ENCODE results near the gene LY86. TPM values are rescaled to one million over a fixed set of nuclear protein-coding genes. Genes with fewer than 3 reads are reported as not detected.

Gene LY86
- polyA plus RNA-seq, 1 donor from 2014 or later = not detected

DNA sequence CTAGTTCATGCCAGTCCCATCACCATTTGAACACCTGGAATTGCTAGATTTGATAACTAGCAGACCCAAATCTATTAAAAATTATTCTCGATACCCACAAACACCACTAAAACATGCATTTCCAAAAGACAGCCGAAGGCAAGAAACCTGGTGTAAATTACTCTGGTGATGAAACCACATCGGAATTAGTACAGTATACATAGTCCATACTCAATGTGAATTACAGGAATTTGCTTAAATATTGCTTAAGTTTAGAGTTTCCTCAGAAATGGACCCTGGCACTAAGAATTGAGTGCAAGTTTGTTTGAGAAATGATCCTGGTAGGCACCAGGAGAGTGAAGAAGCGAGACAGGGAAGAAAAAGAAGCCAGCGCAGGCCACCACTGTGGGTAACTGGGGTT, 13.7 kb downstream of the LY86 start:
- Histone ChIP-seq H3K9ac (ENCODE audit: low read length) (no peak overlapping the region), H3K9me3 (ENCODE audit: low read length) (no peaks in the 10 kb centered on the region), H3K4me3 (ENCODE audit: low read length) (no peak overlapping the region), H3K79me2 (replicated peaks; ENCODE audit: insufficient read depth, low read length) (no peaks in the 10 kb centered on the region), H3K27me3 (ENCODE audit: insufficient read depth, low read depth, low read length) (no peaks in the 10 kb centered on the region), H4K20me1 (ENCODE audit: insufficient read depth) (no peaks in the 10 kb centered on the region), H3K4me2 (ENCODE audit: low read length) (no peak overlapping the region), H3F3A (ENCODE audit: insufficient read depth, low read length, poor library complexity, severe bottlenecking) (no peaks in the 10 kb centered on the region), H2AFZ (ENCODE audit: low read depth, low read length) (no peak overlapping the region), H3K36me3 (ENCODE audit: insufficient read depth, low read length) (no peaks in the 10 kb centered on the region), H3K9me2 (ENCODE audit: insufficient read depth, low read length) (no peaks in the 10 kb centered on the region), H3K27ac (ENCODE audit: low read length) (no peak overlapping the region)
- TF ChIP-seq TAF1 (IDR thresholded peaks at IDR 0.05; ENCODE audit: low read depth) (no peak), POLR2AphosphoS5 (IDR thresholded peaks at IDR 0.05) (no peak), SMC3 (conservative IDR thresholded peaks at IDR 0.05; ENCODE audit: poor library complexity) (no peak), RAD21 (conservative IDR thresholded peaks at IDR 0.05) (no peak), EZH2 (IDR thresholded peaks at IDR 0.05; ENCODE audit: borderline replicate concordance, insufficient read depth, low read length, poor library complexity, severe bottlenecking) (no peak)
- TF ChIP-seq, protein P1, sequence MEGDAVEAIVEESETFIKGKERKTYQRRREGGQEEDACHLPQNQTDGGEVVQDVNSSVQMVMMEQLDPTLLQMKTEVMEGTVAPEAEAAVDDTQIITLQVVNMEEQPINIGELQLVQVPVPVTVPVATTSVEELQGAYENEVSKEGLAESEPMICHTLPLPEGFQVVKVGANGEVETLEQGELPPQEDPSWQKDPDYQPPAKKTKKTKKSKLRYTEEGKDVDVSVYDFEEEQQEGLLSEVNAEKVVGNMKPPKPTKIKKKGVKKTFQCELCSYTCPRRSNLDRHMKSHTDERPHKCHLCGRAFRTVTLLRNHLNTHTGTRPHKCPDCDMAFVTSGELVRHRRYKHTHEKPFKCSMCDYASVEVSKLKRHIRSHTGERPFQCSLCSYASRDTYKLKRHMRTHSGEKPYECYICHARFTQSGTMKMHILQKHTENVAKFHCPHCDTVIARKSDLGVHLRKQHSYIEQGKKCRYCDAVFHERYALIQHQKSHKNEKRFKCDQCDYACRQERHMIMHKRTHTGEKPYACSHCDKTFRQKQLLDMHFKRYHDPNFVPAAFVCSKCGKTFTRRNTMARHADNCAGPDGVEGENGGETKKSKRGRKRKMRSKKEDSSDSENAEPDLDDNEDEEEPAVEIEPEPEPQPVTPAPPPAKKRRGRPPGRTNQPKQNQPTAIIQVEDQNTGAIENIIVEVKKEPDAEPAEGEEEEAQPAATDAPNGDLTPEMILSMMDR (IDR thresholded peaks at IDR 0.05; ENCODE audit: poor library complexity, severe bottlenecking) = no peak
- TF ChIP-seq, protein P2, sequence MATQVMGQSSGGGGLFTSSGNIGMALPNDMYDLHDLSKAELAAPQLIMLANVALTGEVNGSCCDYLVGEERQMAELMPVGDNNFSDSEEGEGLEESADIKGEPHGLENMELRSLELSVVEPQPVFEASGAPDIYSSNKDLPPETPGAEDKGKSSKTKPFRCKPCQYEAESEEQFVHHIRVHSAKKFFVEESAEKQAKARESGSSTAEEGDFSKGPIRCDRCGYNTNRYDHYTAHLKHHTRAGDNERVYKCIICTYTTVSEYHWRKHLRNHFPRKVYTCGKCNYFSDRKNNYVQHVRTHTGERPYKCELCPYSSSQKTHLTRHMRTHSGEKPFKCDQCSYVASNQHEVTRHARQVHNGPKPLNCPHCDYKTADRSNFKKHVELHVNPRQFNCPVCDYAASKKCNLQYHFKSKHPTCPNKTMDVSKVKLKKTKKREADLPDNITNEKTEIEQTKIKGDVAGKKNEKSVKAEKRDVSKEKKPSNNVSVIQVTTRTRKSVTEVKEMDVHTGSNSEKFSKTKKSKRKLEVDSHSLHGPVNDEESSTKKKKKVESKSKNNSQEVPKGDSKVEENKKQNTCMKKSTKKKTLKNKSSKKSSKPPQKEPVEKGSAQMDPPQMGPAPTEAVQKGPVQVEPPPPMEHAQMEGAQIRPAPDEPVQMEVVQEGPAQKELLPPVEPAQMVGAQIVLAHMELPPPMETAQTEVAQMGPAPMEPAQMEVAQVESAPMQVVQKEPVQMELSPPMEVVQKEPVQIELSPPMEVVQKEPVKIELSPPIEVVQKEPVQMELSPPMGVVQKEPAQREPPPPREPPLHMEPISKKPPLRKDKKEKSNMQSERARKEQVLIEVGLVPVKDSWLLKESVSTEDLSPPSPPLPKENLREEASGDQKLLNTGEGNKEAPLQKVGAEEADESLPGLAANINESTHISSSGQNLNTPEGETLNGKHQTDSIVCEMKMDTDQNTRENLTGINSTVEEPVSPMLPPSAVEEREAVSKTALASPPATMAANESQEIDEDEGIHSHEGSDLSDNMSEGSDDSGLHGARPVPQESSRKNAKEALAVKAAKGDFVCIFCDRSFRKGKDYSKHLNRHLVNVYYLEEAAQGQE (IDR thresholded peaks at IDR 0.05; ENCODE audit: borderline replicate concordance) = no peak

DNA sequence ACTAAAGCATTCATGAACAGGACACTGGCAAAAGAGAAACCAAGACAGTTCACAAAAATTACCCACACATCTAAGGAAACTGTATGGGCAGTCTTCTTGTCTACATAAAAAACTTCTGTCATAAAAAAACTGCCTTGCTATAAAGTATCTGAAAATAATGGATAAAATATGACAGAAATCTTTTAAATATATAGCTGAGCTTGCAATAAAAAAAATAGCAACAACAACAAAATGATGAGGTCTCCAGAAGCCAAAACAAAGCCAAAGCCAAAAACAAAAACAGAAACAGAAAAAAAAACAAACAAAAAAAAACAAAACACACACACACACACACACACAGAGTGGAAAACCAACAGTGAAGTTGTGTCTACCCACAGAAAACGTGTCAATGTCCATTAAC, 14.8 kb downstream of the LY86 start:
- TF ChIP-seq TAF1 (IDR thresholded peaks at IDR 0.05; ENCODE audit: low read depth) = no peak
- TF ChIP-seq EP300 (conservative IDR thresholded peaks at IDR 0.05; ENCODE audit: poor library complexity, severe bottlenecking) = no peak
- TF ChIP-seq, protein P1 (IDR thresholded peaks at IDR 0.05; ENCODE audit: poor library complexity, severe bottlenecking) = no peak
- TF ChIP-seq, protein P2 (IDR thresholded peaks at IDR 0.05; ENCODE audit: borderline replicate concordance) = no peak
- no peak for TF ChIP-seq RAD21 (conservative IDR thresholded peaks at IDR 0.05)
- TF ChIP-seq MXI1 (conservative IDR thresholded peaks at IDR 0.05; ENCODE audit: poor library complexity, severe bottlenecking) = no peak
- no peak for TF ChIP-seq EZH2 (IDR thresholded peaks at IDR 0.05; ENCODE audit: borderline replicate concordance, insufficient read depth, low read length, poor library complexity, severe bottlenecking)
- no peak for TF ChIP-seq SMC3 (conservative IDR thresholded peaks at IDR 0.05; ENCODE audit: poor library complexity)
- TF ChIP-seq POLR2AphosphoS5 (IDR thresholded peaks at IDR 0.05) = no peak
- H3K4me3 ChIP-seq (ENCODE audit: low read length) = no peak overlapping the region
- no peak overlapping the region for H3K27ac ChIP-seq (ENCODE audit: low read length)
- H3K79me2 ChIP-seq (replicated peaks; ENCODE audit: insufficient read depth, low read length) = no peaks in the 10 kb centered on the region
- no peak overlapping the region for H3K9ac ChIP-seq (ENCODE audit: low read length)
- H3K9me3 ChIP-seq (ENCODE audit: low read length) = no peaks in the 10 kb centered on the region
- no peaks in the 10 kb centered on the region for H4K20me1 ChIP-seq (ENCODE audit: insufficient read depth)
- no peaks in the 10 kb centered on the region for H3K27me3 ChIP-seq (ENCODE audit: insufficient read depth, low read depth, low read length)
- no peaks in the 10 kb centered on the region for H3K9me2 ChIP-seq (ENCODE audit: insufficient read depth, low read length)
- H3F3A ChIP-seq (ENCODE audit: insufficient read depth, low read length, poor library complexity, severe bottlenecking) = no peaks in the 10 kb centered on the region
- H2AFZ ChIP-seq (ENCODE audit: low read depth, low read length) = no peak overlapping the region
- no peak overlapping the region for H3K4me2 ChIP-seq (ENCODE audit: low read length)
- no peaks in the 10 kb centered on the region for H3K36me3 ChIP-seq (ENCODE audit: insufficient read depth, low read length)

All from neural cell (in vitro differentiated cells).